ENCODE data around the gene NNT. TPM values are rescaled to one million over a fixed set of nuclear protein-coding genes. Genes with fewer than 3 reads are reported as not detected.
A peak's percentile ranks its signal among the peaks of the same experiment; 100 is the strongest.

Gene NNT
- total and polyA plus RNA-seq, 9 of the 15 experiments (the other 6 are each of a cell fraction or from before 2014, with no cell fraction given), result 21.9 to 68.6 (median 42.2) TPM

DNA sequence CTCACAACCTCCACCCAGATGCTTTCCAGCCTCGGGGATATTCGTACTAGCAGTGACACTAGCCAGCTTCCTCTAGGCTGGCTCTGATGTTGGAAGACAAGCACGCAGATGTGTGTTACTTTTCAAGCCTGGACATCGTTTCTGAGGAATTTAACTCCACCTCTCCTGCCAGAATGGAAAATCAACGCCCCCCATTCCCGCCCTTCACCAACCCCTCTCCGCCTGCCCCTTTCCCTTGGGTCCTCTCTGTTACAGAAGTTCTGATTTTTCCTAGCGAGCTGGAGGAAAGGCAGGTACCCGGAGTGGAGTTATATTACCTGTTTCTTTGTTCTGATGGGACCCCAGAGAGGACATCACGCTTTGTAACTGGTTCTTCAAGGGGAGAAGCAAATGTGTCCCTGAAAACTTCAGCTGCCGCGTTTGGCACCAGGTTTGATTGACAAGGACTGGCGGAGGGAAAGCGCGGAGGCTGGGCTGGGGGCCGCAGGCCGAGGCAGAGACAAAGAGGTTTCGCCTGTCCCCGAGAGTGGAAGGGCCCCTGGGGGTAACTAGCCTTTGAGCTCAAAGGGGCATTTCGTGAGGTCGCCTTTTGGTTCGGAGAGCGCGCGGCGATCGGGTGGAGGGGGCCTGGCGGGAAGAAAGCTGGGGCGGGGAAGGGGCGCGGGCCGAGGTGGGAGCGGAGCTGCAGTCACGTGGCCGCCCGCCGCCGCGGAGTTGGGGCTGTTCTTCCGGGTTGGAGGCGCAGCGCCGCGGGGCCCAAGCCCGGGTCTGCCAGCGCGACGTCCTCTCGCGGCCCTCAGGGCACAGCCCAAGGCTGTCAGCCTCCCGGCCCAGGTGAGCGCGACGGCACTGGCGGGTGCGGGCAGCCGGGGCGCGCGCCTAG lies at the start of gene NNT (continued):
- TF ChIP-seq ZNF764 (CRISPR knock-in tag; IDR thresholded peaks at IDR 0.05; ENCODE audit: low read depth), result no peak
- TF ChIP-seq CBX1 (IDR thresholded peaks at IDR 0.05; ENCODE audit: low read depth), result peak; percentile 48
- TF ChIP-seq BHLHE40 (IDR thresholded peaks at IDR 0.05; ENCODE audit: low read length), result peak; percentile 65
- peak; percentile 90 for TF ChIP-seq POLR2G (IDR thresholded peaks at IDR 0.05; ENCODE audit: low read depth, low read length)
- TF ChIP-seq PHF20 (IDR thresholded peaks at IDR 0.05; ENCODE audit: partially characterized antibody), result peak; percentile 82
- peak; percentile 89 for TF ChIP-seq CXXC5 (CRISPR knock-in tag; IDR thresholded peaks at IDR 0.05)
- TF ChIP-seq KAT7 (CRISPR knock-in tag; IDR thresholded peaks at IDR 0.05; ENCODE audit: borderline replicate concordance), result 0 out of 2 replicates have a peak, but pooled peaks have one; percentile 15
- TF ChIP-seq ZBTB11 (CRISPR knock-in tag; IDR thresholded peaks at IDR 0.05), result no peak
- no peak for TF ChIP-seq ARID1B (IDR thresholded peaks at IDR 0.05)
- no peak for TF ChIP-seq SMAD4 (CRISPR knock-in tag; conservative IDR thresholded peaks at IDR 0.05)
- TF ChIP-seq, protein P1, sequence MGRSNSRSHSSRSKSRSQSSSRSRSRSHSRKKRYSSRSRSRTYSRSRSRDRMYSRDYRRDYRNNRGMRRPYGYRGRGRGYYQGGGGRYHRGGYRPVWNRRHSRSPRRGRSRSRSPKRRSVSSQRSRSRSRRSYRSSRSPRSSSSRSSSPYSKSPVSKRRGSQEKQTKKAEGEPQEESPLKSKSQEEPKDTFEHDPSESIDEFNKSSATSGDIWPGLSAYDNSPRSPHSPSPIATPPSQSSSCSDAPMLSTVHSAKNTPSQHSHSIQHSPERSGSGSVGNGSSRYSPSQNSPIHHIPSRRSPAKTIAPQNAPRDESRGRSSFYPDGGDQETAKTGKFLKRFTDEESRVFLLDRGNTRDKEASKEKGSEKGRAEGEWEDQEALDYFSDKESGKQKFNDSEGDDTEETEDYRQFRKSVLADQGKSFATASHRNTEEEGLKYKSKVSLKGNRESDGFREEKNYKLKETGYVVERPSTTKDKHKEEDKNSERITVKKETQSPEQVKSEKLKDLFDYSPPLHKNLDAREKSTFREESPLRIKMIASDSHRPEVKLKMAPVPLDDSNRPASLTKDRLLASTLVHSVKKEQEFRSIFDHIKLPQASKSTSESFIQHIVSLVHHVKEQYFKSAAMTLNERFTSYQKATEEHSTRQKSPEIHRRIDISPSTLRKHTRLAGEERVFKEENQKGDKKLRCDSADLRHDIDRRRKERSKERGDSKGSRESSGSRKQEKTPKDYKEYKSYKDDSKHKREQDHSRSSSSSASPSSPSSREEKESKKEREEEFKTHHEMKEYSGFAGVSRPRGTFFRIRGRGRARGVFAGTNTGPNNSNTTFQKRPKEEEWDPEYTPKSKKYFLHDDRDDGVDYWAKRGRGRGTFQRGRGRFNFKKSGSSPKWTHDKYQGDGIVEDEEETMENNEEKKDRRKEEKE (IDR thresholded peaks at IDR 0.05; ENCODE audit: borderline replicate concordance in 1 of 2, control insufficient read depth in 1 of 2, low read depth in 2 of 2, low read length in 1 of 2), result no peak
- TF ChIP-seq CCNT2 (IDR thresholded peaks at IDR 0.05; ENCODE audit: borderline replicate concordance, extremely low read depth, insufficient read length, low read depth, low read length), result peak; percentile 47
- TF ChIP-seq ZKSCAN1 (IDR thresholded peaks at IDR 0.05; ENCODE audit: low read depth, low read length), result no peak
- TF ChIP-seq CBX8 (IDR thresholded peaks at IDR 0.05; ENCODE audit: borderline replicate concordance, extremely low read depth, low read depth, low read length, poor library complexity, severe bottlenecking), result no peak
- no peak for TF ChIP-seq TEAD4 (IDR thresholded peaks at IDR 0.05; ENCODE audit: low read length)
- no peak for TF ChIP-seq TEAD4 (CRISPR knock-in tag; IDR thresholded peaks at IDR 0.05; ENCODE audit: borderline replicate concordance)
- no peak for TF ChIP-seq ESRRB (CRISPR knock-in tag; IDR thresholded peaks at IDR 0.05; ENCODE audit: borderline replicate concordance)
- TF ChIP-seq DDX20 (tag; IDR thresholded peaks at IDR 0.05; ENCODE audit: low read depth), result no peak
- TF ChIP-seq ZNF551 (CRISPR knock-in tag; IDR thresholded peaks at IDR 0.05), result no peak
- no peak for TF ChIP-seq SMAD2 (IDR thresholded peaks at IDR 0.05; ENCODE audit: low read depth, low read length)

Data from K562 (cell line).